Esophagus muscularis mucosa (tissue), 4 donors: ENCODE results near the gene GTSE1. TPM values are rescaled to one million over a fixed set of nuclear protein-coding genes. Genes with fewer than 3 reads are reported as not detected.

Experiments used
- DNase-seq: peaks from one replicate; pipeline ENCODE4 v3.0.0-alpha.2; 2017; ENCODE audit errors: extremely low spot score
- H3K27ac ChIP-seq, 4 donors: fragments of 200-600 bp; sonication (generic); replicated peaks in 1 of 4; 1 replicate in 3 of 4; 2 replicates in 1 of 4; pipeline ENCODE4 v1.5.1; 2016 to 2019; ENCODE audit warnings: mild to moderate bottlenecking in 1 of 4
- H3K27me3 ChIP-seq, 4 donors: fragments of 200-600 bp; sonication (generic); one replicate each; pipeline versions ENCODE4 v1.5.1 to v1.6.0; 2016 to 2019
- H3K36me3 ChIP-seq, 4 donors: fragments of 200-600 bp; sonication (generic); one replicate each; pipeline ENCODE4 v1.5.1; 2016 to 2019
- H3K4me1 ChIP-seq, 4 donors: fragments of 200-600 bp; sonication (generic); one replicate each; pipeline ENCODE4 v1.5.1; 2016 to 2019
- H3K4me3 ChIP-seq, 4 donors: fragments of 200-600 bp; sonication (generic); 1 replicate in 2 of 4; 2 replicates in 2 of 4; pipeline ENCODE4 v1.5.1; 2016 to 2019; ENCODE audit warnings: mild to moderate bottlenecking in 4 of 4, moderate library complexity in 1 of 4
- H3K9me3 ChIP-seq, 4 donors: fragments of 200-600 bp; sonication (generic); 1 replicate in 3 of 4; 2 replicates in 1 of 4; pipeline ENCODE4 v1.5.1; 2016 to 2019
- EP300 ChIP-seq: sonication (generic); formaldehyde crosslinking; IDR thresholded peaks from one replicate; pipeline ENCODE4 v1.6.1; 2017; ENCODE audit warnings: antibody characterized with exemption
- POLR2A ChIP-seq: fragments of 450-650 bp; IDR thresholded peaks from one replicate; pipeline ENCODE4 v1.6.1; 2017; ENCODE audit warnings: antibody characterized with exemption, moderate library complexity, mild to moderate bottlenecking, low read depth
- POLR2AphosphoS5 ChIP-seq, 2 donors: sonication (generic); formaldehyde crosslinking; IDR thresholded peaks; one replicate each; pipeline ENCODE4 v1.6.1; 2017; ENCODE audit warnings: antibody characterized with exemption in 2 of 2
- WGBS: methylation state at CpG from one replicate; pipeline ENCODE4 v1.1.5; 2018; 5-methylcytosine and 5-hydroxymethylcytosine counted together
- intact Hi-C: fragments of 100-400 bp; cut with DNase I; formaldehyde crosslinking; loops from one replicate; pipeline ENCODE4 v1.15.1; 2023
- total RNA-seq, 4 donors: library from RNA; depleted of rRNA; stranded (reverse); fragments of >200 nt; gene quantifications; one replicate each; pipeline versions ENCODE4 v1.1.0 to v1.2.1, GENCODE V29; 2016
- TF ChIP-seq, protein P1 (sequence below), 3 experiments: fragments of 200-600 bp in 2 of 3; fragments of 450-650 bp in 1 of 3; sonication (generic) in 2 of 3; IDR thresholded peaks; one replicate each; pipeline ENCODE4 v1.5.1; 2017 to 2019; ENCODE audit warnings: antibody characterized with exemption in 3 of 3, mild to moderate bottlenecking in 2 of 3, moderate library complexity in 1 of 3

The GTSE1 gene
- total RNA-seq, 4 donors from 2014 or later, result 1.0 TPM; not detected in 3

DNA sequence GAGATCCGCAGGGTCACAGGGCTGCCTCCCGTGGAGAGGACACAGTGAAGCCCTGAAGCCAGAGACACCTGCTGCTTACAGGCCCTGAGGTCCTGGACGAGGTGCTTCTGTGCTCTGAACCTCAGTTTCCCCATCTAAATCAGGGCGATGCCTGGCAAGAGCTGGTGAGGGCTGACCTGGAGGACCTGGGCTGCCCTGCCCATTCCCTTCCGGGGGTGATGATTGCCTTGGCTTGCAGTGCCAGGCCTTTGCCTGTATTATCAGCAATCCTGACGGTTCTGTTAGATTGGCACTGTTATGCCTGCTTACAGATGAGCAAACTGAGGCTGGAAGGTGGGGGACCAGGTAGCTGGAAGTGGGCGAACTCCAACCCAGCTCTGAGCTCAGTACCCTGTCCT is 7.8 kb upstream of the GTSE1 start:
- no peak for TF ChIP-seq POLR2AphosphoS5 (IDR thresholded peaks at IDR 0.05)
- no peak for TF ChIP-seq EP300
- TF ChIP-seq, protein P1, sequence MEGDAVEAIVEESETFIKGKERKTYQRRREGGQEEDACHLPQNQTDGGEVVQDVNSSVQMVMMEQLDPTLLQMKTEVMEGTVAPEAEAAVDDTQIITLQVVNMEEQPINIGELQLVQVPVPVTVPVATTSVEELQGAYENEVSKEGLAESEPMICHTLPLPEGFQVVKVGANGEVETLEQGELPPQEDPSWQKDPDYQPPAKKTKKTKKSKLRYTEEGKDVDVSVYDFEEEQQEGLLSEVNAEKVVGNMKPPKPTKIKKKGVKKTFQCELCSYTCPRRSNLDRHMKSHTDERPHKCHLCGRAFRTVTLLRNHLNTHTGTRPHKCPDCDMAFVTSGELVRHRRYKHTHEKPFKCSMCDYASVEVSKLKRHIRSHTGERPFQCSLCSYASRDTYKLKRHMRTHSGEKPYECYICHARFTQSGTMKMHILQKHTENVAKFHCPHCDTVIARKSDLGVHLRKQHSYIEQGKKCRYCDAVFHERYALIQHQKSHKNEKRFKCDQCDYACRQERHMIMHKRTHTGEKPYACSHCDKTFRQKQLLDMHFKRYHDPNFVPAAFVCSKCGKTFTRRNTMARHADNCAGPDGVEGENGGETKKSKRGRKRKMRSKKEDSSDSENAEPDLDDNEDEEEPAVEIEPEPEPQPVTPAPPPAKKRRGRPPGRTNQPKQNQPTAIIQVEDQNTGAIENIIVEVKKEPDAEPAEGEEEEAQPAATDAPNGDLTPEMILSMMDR (IDR thresholded peaks at IDR 0.05), result no peak
- no peak for TF ChIP-seq POLR2A
- Histone ChIP-seq H3K27me3 (no peaks in the 10 kb centered on the region), H3K27ac (peak overlapping the region in 1 of 4 donors; percentile 50), H3K9me3 (peaks cover 0 to 7% (median 0%) of the 10 kb centered on the region in 4 donors), H3K36me3 (peaks cover 35 to 100% (median 85%) of the 10 kb centered on the region in 4 donors), H3K4me1 (peaks cover 0 to 30% (median 3%) of the 10 kb centered on the region in 4 donors), H3K4me3 (no peak overlapping the region)
- no peak for DNase-seq
- 100% methylated on average over 3 of the region's 7 CpGs for WGBS
- intact Hi-C loops, result no loop called here

DNA sequence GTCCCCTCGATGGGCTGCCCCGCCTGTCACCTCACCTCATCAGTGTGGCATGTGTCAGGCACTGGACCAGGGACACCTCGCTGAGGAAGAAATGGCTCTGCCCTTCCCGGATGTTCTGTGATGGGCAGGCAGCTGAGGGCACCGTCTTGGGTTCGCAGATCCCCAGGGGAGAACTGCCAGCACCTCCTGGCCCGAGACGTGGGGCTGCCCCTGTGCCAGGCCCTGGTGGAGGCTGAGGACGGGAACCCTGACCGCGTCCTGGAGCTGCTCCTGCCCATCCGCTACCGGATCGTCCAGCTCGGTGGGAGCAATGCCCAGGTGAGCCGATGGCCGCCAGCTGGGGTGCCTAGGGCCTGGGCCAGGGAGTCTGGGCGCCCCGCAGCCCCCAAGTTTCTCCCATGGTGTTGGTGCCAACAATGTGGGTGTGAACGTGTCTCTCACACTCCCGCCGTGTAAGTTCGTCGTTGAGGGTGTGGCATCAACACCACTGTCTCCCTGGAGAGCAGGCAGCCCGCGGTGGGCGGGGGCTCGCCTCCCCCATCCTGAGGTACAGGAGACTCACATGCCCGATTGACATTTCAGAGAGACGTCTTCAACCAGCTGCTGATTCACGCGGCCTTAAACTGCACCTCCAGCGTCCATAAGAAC is 7.3 kb upstream of the GTSE1 start:
- intact Hi-C loops, result no loop called here

DNA sequence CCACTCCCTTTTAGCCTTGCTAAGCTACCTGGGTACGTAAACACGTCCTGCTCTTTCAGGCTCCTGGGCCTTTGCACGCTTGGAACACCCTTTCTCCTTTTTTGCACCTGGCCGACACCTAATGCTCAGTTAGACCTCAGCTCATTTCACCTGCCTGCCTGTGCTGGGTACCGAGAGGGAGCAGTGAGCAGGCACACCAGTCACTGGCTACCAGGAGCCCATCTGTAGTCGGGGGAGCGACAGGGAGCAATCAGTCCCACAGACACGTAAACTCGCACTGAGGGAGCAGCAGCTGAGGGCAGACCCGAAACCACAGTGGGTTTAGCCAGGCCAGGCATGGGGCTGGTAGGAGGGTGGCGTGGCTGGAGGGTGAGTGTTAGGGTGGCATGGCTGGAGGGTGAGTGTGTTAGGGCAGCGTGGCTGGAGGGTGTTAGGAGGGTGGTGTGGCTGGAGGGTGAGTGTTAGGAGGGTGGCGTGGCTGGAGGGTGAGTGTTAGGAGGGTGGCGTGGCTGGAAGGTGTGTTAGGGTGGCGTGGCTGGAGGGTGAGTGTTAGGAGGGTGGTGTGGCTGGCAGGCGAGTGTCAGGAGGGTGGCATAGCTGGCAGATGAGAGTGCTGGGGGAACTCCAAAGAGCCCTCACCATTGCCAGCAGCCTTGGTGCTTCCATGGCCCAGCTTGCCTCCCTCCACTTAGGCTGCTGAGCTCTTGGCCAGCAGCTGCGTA is 6.4 kb upstream of the GTSE1 start:
- WGBS, result 95% methylated on average over 17 of the region's 17 CpGs
- Histone ChIP-seq H3K36me3 (peaks cover 22 to 86% (median 73%) of the 10 kb centered on the region in 4 donors), H3K4me1 (peaks cover 0 to 30% (median 3%) of the 10 kb centered on the region in 4 donors), H3K4me3 (no peak overlapping the region), H3K27ac (no peak overlapping the region), H3K27me3 (no peaks in the 10 kb centered on the region), H3K9me3 (peaks cover 0 to 7% (median 0%) of the 10 kb centered on the region in 4 donors)
- no peak for DNase-seq
- intact Hi-C loops, result no loop called here
- TF ChIP-seq EP300, result no peak
- TF ChIP-seq, protein P1 (IDR thresholded peaks at IDR 0.05), result no peak
- TF ChIP-seq POLR2A, result no peak
- TF ChIP-seq POLR2AphosphoS5 (IDR thresholded peaks at IDR 0.05), result no peak

More for the DNA sequence above, 7.3 kb upstream of the GTSE1 start:
- no peak for DNase-seq
- WGBS, result 88% methylated on average over 29 of the region's 33 CpGs
- TF ChIP-seq POLR2AphosphoS5 (IDR thresholded peaks at IDR 0.05) (no peak), EP300 (no peak), POLR2A (no peak)
- TF ChIP-seq, protein P1 (IDR thresholded peaks at IDR 0.05), result no peak
- Histone ChIP-seq H3K4me3 (no peak overlapping the region), H3K36me3 (peaks cover 29 to 95% (median 82%) of the 10 kb centered on the region in 4 donors), H3K27me3 (no peaks in the 10 kb centered on the region), H3K4me1 (peaks cover 0 to 30% (median 3%) of the 10 kb centered on the region in 4 donors), H3K9me3 (peaks cover 0 to 7% (median 0%) of the 10 kb centered on the region in 4 donors), H3K27ac (no peak overlapping the region)

DNA sequence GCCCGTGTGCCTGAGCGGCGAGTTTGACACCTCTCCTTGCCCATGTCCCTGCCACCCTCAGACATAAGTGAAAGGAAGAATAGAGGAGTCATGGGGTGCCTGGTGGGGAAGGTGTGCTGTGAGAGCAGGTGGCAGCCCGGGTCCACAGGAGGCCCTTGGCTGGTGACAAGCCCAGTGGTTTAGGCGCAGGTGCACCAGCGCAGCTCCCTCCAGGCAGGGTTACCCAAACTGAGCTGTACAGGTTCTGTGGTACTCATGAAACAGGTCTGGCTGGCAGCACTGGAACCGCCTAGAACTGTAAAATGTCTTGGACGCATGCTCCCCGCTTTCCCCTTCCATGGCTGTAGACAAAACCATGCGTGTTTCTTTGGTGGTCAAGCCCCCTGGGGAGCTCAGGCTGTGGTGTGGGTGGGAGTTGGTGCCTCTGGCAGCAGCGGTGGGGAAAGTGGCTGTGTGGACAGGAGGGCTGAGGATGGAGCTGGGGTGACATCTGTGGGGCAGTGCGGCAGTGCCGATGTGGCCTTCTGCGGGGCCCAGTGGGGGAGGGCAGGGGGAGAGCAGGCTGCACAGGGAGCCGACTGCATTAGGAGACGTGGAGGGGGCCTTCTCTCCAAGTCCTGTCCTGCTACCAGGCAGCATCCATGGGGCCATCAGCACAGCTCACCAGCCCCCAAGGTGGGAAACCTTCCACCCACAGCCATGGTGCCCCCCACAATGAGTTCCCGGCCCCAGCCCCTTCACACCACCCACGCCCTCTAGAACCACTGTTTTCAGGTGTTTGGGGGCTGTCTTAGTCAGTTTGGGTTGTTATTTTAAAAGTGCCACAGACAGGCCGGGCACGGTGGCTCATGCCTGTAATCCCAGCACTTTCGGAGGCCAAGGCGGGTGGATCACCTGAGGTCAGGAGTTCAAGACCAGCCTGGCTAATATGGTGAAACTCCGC is 5.6 kb upstream of the GTSE1 start:
- 93% methylated on average over 12 of the region's 23 CpGs for WGBS
- peaks cover 8 to 36% (median 11%) of the 10 kb centered on the region in 4 donors for H3K4me1 ChIP-seq
- H3K27me3 ChIP-seq, result no peaks in the 10 kb centered on the region
- H3K36me3 ChIP-seq, result peaks cover 13 to 77% (median 64%) of the 10 kb centered on the region in 4 donors
- H3K9me3 ChIP-seq, result peaks cover 0 to 7% (median 0%) of the 10 kb centered on the region in 4 donors
- H3K27ac ChIP-seq, result no peak overlapping the region
- TF ChIP-seq POLR2A, result no peak
- DNase-seq, result no peak
- H3K4me3 ChIP-seq, result no peak overlapping the region
- intact Hi-C loops, result no loop called here
